T-helper 1 cell treated with Interleukin-12 subunit alpha and Interleukin-12 subunit beta and Interleukin-4 antibody, amounts not matched to agents 30 μg/mL and 1 μg/mL, for 36 hours (primary cell): ENCODE results near the gene PLB1.
A peak's percentile ranks its signal among the peaks of the same experiment; 100 is the strongest.

Source experiments
- H3K27ac Mint-ChIP-seq: one replicate; pipeline ENCODE4 v1.8.0; 2021; ENCODE audit warnings: mild to moderate bottlenecking, mixed read lengths
- H3K27me3 Mint-ChIP-seq: one replicate; pipeline ENCODE4 v1.8.0; 2021; ENCODE audit warnings: low read depth, mixed read lengths
- H3K36me3 Mint-ChIP-seq: one replicate; pipeline ENCODE4 v1.8.0; 2021; ENCODE audit warnings: low read depth, mixed read lengths
- H3K4me1 Mint-ChIP-seq: one replicate; pipeline ENCODE4 v1.8.0; 2021; ENCODE audit warnings: low read depth, mixed read lengths
- H3K4me3 Mint-ChIP-seq: one replicate; pipeline ENCODE4 v1.8.0; 2021; ENCODE audit warnings: mild to moderate bottlenecking, moderate library complexity, mixed read lengths
- H3K9me3 Mint-ChIP-seq: one replicate; pipeline ENCODE4 v1.8.0; 2021; ENCODE audit warnings: mixed read lengths

PLB1 gene

GRCh38 chr2:28613633-28614501 is 118.0 kb downstream of the PLB1 start:
- Mint-ChIP-seq H3K4me3 (no peak overlapping the region), H3K9me3 (no peaks in the 10 kb centered on the region), H3K27me3 (no peaks in the 10 kb centered on the region), H3K36me3 (peaks cover 18% of the 10 kb centered on the region), H3K27ac (no peak overlapping the region), H3K4me1 (peaks cover 36% of the 10 kb centered on the region)

- Mint-ChIP-seq H3K4me1 (peaks cover 40% of the 10 kb centered on the region), H3K36me3 (peaks cover 6% of the 10 kb centered on the region), H3K4me3 (no peak overlapping the region), H3K27me3 (no peaks in the 10 kb centered on the region), H3K9me3 (no peaks in the 10 kb centered on the region), H3K27ac (no peak overlapping the region)
These were observed 119.8 kb downstream of the PLB1 start for GRCh38 chr2:28615706-28616105.

GRCh38 chr2:28616396-28616999 is 120.6 kb downstream of the PLB1 start:
- H3K27me3 Mint-ChIP-seq: no peaks in the 10 kb centered on the region
- H3K4me3 Mint-ChIP-seq: no peak overlapping the region
- H3K9me3 Mint-ChIP-seq: no peaks in the 10 kb centered on the region
- H3K4me1 Mint-ChIP-seq: peaks cover 40% of the 10 kb centered on the region
- peaks cover 2% of the 10 kb centered on the region for H3K36me3 Mint-ChIP-seq
- no peak overlapping the region for H3K27ac Mint-ChIP-seq

- Mint-ChIP-seq H3K4me1 (peaks cover 48% of the 10 kb centered on the region), H3K9me3 (no peaks in the 10 kb centered on the region), H3K4me3 (no peak overlapping the region), H3K36me3 (peaks cover 2% of the 10 kb centered on the region), H3K27ac (peak overlapping the region; percentile 68), H3K27me3 (no peaks in the 10 kb centered on the region)
These were observed 121.8 kb downstream of the PLB1 start for GRCh38 chr2:28617502-28618184.

GRCh38 chr2:28618221-28619141 is 122.6 kb downstream of the PLB1 start:
- Mint-ChIP-seq H3K27me3 (no peaks in the 10 kb centered on the region), H3K4me3 (no peak overlapping the region), H3K36me3 (no peaks in the 10 kb centered on the region), H3K27ac (peak overlapping the region; percentile 42), H3K4me1 (peaks cover 53% of the 10 kb centered on the region), H3K9me3 (no peaks in the 10 kb centered on the region)

GRCh38 chr2:28619213-28620196 is 123.6 kb downstream of the PLB1 start:
- H3K27me3 Mint-ChIP-seq: no peaks in the 10 kb centered on the region
- H3K9me3 Mint-ChIP-seq: no peaks in the 10 kb centered on the region
- peak overlapping the region; percentile 95 for H3K27ac Mint-ChIP-seq
- peaks cover 61% of the 10 kb centered on the region for H3K4me1 Mint-ChIP-seq
- H3K4me3 Mint-ChIP-seq: no peak overlapping the region
- no peaks in the 10 kb centered on the region for H3K36me3 Mint-ChIP-seq

GRCh38 chr2:28620291-28620793 is 124.5 kb downstream of the PLB1 start:
- no peaks in the 10 kb centered on the region for H3K27me3 Mint-ChIP-seq
- H3K4me3 Mint-ChIP-seq: peak overlapping the region; percentile 30
- H3K4me1 Mint-ChIP-seq: peaks cover 70% of the 10 kb centered on the region
- H3K9me3 Mint-ChIP-seq: no peaks in the 10 kb centered on the region
- H3K36me3 Mint-ChIP-seq: no peaks in the 10 kb centered on the region
- peak overlapping the region; percentile 95 for H3K27ac Mint-ChIP-seq

- Mint-ChIP-seq H3K4me3 (peak overlapping the region; percentile 30), H3K4me1 (peaks cover 74% of the 10 kb centered on the region), H3K27ac (peak overlapping the region; percentile 95), H3K27me3 (no peaks in the 10 kb centered on the region), H3K36me3 (no peaks in the 10 kb centered on the region), H3K9me3 (no peaks in the 10 kb centered on the region)
These were observed 124.9 kb downstream of the PLB1 start for GRCh38 chr2:28620801-28621171.

GRCh38 chr2:28621172-28622100 is 125.6 kb downstream of the PLB1 start:
- Mint-ChIP-seq H3K36me3 (no peaks in the 10 kb centered on the region), H3K4me3 (peak overlapping the region; percentile 66), H3K9me3 (no peaks in the 10 kb centered on the region), H3K27ac (peak overlapping the region; percentile 95), H3K27me3 (no peaks in the 10 kb centered on the region), H3K4me1 (peaks cover 74% of the 10 kb centered on the region)

- Mint-ChIP-seq H3K27ac (peak overlapping the region; percentile 95), H3K4me1 (peaks cover 75% of the 10 kb centered on the region), H3K36me3 (no peaks in the 10 kb centered on the region), H3K27me3 (no peaks in the 10 kb centered on the region), H3K9me3 (no peaks in the 10 kb centered on the region), H3K4me3 (peak overlapping the region; percentile 66)
These were observed 126.2 kb downstream of the PLB1 start for GRCh38 chr2:28622101-28622499.

- Mint-ChIP-seq H3K27ac (peak overlapping the region; percentile 85), H3K27me3 (no peaks in the 10 kb centered on the region)
These were observed 127.9 kb downstream of the PLB1 start for GRCh38 chr2:28623582-28624405.

GRCh38 chr2:28624436-28624792 is 128.6 kb downstream of the PLB1 start:
- Mint-ChIP-seq H3K27ac (peak overlapping the region; percentile 85), H3K4me3 (peak overlapping the region; percentile 70), H3K36me3 (no peaks in the 10 kb centered on the region), H3K27me3 (no peaks in the 10 kb centered on the region), H3K9me3 (no peaks in the 10 kb centered on the region), H3K4me1 (peaks cover 67% of the 10 kb centered on the region)

More at GRCh38 chr2:28623582-28624405, 127.9 kb downstream of the PLB1 start:
- Mint-ChIP-seq H3K36me3 (no peaks in the 10 kb centered on the region), H3K4me1 (peaks cover 71% of the 10 kb centered on the region), H3K4me3 (peak overlapping the region; percentile 67), H3K9me3 (no peaks in the 10 kb centered on the region)
